GM19099 (cell line): ENCODE measurements around the gene OGFOD2.

Experiments used
- POLR2A ChIP-seq: IDR thresholded peaks from 3 replicates; pipeline ENCODE4 v1.6.1; 2011; ENCODE audit warnings: low read depth; ENCODE audit not compliant: insufficient read length; ENCODE audit errors: extremely low read depth

The OGFOD2 gene

DNA sequence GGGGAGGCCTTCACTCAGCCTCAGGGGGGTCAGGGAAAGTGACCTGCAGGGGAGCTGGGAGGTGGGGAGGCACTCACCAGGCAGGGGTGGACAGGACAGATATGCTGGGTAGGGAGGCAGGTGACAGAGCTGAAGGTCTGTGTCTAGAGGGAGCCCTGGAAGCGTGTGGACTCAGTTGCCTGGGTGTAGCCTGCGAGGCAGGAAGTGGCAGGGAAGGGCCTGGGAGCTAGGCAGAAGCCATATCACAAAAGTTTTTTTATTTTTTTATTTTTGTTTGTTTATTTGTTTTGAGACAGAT lies 44.7 kb downstream of the OGFOD2 start:
- TF ChIP-seq POLR2A = no peak

DNA sequence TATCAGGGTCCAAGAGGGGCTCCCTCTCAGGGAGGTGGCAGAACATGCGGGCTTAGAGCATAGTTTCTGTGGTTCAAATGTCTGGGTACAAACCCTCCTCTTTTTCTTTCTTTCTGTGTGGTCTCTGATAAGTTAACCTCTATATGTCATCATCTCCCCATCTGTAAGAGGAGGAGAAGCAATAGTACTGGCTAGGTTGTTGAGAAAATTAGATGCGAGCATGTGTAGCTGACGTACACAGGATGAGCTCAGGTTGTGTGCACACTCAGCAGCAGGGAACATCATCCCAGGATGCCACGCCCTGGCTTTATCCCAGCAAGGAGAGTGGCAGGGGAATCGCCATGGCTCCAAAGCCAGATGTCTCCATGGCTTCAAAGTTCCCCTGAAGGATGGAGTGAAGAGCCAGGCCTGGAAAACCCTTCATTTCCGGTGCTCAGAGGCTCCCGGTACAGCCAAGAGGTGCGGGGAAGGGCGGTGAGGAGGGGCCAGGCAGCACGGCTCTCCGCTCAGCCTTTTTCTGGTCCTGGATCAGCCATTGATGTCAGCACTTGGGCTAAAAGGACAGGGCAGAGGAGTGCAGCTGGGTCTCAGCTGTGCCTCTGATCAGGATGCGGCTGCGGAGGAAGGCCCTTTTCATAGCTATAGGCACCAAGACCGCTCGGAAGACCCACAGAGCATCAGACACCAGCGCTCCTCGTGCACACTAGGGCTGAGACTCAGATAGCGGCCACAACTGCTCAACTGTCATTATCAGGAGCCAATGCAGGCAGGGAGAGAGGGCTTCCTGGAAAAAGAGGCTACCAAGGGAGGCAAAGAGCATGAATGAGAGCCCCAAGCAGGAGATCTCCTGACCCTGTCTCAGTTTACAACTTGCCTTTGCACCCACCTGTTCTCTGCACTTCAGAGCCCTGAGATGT lies 46.9 kb downstream of the OGFOD2 start:
- no peak for TF ChIP-seq POLR2A

GRCh38 chr12:123022846-123023245 lies 47.8 kb downstream of the OGFOD2 start:
- no peak for TF ChIP-seq POLR2A

DNA sequence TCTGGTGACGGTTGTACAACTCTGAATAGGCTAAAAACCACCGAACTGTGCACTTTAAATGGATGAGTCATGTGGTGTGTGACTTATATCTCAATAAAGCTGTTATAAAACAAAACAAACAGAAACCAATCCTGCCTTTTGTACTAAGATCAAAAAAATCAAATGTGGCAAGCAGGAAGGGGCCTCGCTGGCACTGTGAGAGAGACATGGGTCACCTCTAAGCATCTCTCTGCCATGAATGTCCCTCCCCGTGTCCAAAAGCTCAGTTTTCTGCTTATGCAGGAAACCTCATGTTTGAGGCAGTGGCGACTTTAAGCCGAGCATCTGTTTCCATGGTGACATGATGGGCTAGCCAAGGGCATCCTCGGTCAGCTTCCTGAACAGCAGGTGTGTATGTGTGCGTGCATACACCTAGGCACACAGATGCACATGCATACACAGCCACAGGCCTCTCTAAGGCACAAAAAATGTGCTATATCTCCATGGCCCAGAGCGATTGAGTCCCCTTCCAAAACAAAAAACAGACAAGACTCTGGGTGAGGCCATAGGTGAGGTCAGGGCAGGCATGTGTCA lies 49.9 kb downstream of the OGFOD2 start:
- TF ChIP-seq POLR2A = no peak

GRCh38 chr12:123026094-123026853 lies 51.2 kb downstream of the OGFOD2 start:
- no peak for TF ChIP-seq POLR2A

- TF ChIP-seq POLR2A = no peak
These were observed 52.8 kb downstream of the OGFOD2 start for GRCh38 chr12:123027726-123028445.

DNA sequence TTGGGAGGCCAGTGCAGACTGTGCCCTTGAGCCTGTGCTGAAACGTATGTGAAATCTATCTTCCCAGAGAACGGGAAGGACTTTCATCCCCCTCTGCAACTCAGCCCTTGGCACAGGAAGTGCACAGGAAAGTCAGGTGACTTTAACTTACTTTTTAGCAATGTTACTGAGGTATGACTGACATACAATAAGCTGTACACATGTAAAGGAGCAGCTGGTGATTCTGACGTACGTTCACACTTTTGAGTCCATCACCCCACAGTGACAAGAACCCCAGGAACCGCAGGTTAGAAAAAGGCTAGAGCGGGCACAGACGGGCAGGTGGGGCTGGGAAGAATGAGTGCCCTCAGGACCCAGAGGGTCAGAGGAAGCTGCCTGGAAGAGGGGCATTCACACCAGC lies 53.4 kb downstream of the OGFOD2 start:
- TF ChIP-seq POLR2A = no peak

DNA sequence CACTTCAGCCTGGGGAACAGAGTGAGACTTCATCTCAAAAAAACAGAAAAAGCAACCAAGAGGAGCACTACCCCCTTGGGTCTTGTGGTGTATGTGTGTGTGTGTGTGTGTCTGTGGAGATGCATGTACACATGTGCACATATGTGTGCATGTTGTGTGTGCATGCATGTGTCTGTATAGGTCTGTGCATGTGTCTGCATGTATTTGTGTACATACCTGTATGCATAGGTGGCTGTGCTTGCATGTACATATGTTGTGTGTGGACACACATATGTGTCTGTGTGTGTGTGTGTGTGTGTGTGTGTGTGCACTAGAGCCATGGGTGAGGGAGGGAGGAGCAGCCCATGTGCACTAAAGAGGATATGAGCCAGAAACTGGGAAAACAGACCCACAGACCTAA lies 54.5 kb downstream of the OGFOD2 start:
- TF ChIP-seq POLR2A = no peak
